ENCODE measurements around the gene GJD3.
"Not testable (repeated sequence)": the region's sequence is repeated elsewhere in the genome, so short reads cannot be mapped to it uniquely, and the experiment has no call there.

GJD3 gene

GRCh38 chr17:40364121-40364861, at the start of gene GJD3:
GJD3 (minus strand) TSS chr17:40364737; CDS start chr17:40363815, 922 bp downstream.
- no peak for DNase-seq (ENCODE audit: extremely low read depth in 1 of 2, low read depth in 1 of 2)

- DNase-seq (ENCODE audit: extremely low read depth in 1 of 2, low read depth in 1 of 2) = not testable (repeated sequence)
Observed at GRCh38 chr17:40414312-40414711, 49.8 kb upstream of the GJD3 start.

GRCh38 chr17:40412880-40413279, 48.3 kb upstream of the GJD3 start:
- no peak for DNase-seq (ENCODE audit: extremely low read depth in 1 of 2, low read depth in 1 of 2)

- DNase-seq (ENCODE audit: extremely low read depth in 1 of 2, low read depth in 1 of 2) = no peak
Observed at GRCh38 chr17:40411821-40412220, 47.3 kb upstream of the GJD3 start.

GRCh38 chr17:40410082-40410481, 45.5 kb upstream of the GJD3 start:
- no peak for DNase-seq (ENCODE audit: extremely low read depth in 1 of 2, low read depth in 1 of 2)

DNA sequence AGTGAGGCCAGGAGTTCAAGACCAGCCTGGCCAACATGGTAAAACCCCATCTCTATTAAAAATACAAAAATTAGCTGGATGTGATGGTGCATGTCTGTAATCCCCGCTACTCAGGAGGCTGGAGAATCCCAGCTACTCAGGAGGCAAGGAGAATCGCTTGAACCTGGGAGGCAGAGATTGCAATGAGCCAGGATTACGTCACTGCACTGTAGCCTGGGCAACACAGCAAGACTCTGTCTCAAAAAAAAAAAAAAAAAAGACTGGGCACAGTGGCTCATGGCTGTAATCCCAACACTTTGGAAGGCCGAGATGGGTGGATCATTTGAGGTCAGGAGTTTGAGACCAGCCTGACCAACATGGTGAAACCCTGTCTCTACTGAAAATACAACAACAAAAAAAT, 45.0 kb upstream of the GJD3 start:
- not testable (repeated sequence) for DNase-seq (ENCODE audit: extremely low read depth in 1 of 2, low read depth in 1 of 2)

- DNase-seq (ENCODE audit: extremely low read depth in 1 of 2, low read depth in 1 of 2) = no peak
Observed at GRCh38 chr17:40407460-40407859, 42.9 kb upstream of the GJD3 start.

GRCh38 chr17:40404003-40404402, 39.5 kb upstream of the GJD3 start:
- no peak for DNase-seq (ENCODE audit: extremely low read depth in 1 of 2, low read depth in 1 of 2)

DNA sequence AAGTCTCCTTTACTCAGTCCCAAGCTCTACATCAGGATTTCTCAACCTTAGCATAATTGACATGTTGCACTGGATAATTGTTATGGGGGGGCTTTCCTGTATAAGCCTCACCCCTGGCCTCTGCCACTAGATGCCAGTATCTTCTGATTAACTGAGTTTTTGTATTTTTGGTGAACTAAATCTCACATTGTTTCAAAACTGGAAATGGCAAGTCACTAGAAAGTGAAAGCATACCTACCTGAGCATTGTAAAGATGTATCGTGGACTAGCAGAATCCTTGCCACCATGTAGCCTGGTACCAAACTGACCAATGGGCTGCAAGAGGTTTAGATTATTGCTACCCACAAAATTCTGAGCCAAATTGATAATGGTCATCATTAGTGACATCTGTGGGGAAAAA, 38.1 kb upstream of the GJD3 start:
- DNase-seq (ENCODE audit: extremely low read depth in 1 of 2, low read depth in 1 of 2) = no peak

DNA sequence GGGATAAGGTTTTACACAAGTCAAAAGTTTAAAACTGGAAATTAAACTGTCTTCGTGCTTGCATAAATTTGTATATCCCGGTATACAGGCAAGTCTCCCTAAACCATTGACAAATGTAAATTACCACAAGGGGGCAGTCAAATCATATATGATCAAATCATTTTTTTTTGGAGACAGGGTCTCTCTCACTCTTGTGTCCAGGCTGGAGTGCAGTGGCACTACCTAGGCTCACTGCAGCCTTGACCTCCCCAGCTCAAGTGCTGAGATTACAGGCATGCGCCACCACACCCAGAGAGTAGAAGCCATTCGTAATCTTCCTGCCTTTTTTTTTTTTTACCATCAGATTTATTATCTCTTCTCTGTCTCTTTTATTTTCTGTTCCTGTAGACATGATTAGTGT, 34.6 kb upstream of the GJD3 start:
- no peak for DNase-seq (ENCODE audit: extremely low read depth in 1 of 2, low read depth in 1 of 2)

DNA sequence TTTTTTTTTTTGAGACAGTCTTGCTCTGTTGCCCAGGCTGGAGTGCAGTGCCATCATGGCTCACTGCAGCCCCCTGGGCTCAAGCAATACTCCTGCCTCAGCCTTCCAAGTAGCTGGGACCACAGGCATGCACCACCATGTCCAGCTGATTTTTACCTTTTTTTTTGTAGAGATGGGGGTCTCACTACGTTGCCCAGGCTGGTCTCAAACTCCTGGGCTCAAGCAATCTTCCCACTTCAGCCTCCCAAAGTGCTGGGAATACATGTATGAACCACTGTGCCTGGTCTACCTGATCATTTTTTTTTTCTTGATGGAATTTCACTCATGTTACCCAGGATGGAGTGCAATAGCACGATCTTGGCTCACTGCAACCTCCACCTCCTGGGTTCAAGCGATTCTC, 22.0 kb upstream of the GJD3 start:
- not testable (repeated sequence) for DNase-seq (ENCODE audit: extremely low read depth in 1 of 2, low read depth in 1 of 2)

DNA sequence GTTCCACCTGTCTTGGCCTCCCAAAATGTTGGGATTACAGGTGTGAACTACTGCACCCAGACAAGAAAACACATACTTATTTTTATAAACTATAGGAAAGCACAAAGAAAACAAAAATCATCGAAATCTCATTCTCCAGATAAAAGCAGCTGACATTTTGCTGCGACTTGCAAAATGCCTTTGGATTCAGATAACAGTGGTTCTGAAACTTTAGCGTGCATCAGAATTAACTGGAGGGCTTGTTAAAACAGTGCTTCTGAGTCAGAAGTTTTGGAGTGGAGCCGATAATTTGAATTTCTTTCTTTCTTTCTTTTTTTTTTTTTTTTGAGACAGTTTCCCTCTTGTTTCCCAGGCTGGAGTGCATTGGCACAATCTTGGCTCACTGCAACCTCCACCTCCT, 17.7 kb upstream of the GJD3 start:
- no peak for DNase-seq (ENCODE audit: extremely low read depth in 1 of 2, low read depth in 1 of 2)

- DNase-seq (ENCODE audit: extremely low read depth in 1 of 2, low read depth in 1 of 2) = no peak
Observed at GRCh38 chr17:40378966-40379365, 14.4 kb upstream of the GJD3 start.

DNA sequence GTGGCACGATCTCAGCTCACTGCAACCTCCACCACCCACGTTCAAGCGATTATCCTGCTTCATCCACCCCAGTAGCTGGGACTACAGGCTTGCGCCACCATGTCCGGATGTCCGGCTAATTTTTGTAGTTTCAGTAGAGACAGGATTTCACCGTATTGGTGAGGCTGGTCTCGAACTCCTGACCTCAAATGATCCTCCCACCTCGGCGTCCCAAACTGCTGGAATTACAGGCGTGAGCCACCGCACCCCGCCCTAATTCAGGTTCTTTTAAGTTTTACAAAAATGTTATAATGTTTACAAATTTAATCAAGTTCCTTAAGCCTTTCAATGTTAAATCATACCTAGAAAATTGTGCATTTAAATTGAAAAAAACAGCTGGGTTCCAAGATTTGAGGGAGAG, 13.3 kb upstream of the GJD3 start:
- DNase-seq (ENCODE audit: extremely low read depth in 1 of 2, low read depth in 1 of 2) = no peak

DNA sequence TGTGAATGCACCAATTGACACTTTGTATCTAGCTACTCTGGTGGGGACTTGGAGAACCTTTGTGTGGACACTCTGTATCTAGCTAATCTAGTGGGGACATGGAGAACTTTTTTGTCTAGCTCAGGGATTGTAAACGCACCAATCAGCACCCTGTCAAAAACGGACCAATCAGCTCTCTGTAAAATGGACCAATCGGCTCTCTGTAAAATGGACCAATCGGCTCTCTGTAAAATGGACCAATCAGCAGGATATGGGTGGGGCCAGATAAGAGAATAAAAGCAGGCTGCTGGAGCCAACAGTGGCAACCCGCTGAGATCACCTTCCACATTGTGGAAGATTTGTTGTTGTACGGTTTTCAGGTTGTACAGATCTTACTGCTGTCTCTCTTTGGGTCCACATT, 12.0 kb upstream of the GJD3 start:
- not testable (repeated sequence) for DNase-seq (ENCODE audit: extremely low read depth in 1 of 2, low read depth in 1 of 2)

DNA sequence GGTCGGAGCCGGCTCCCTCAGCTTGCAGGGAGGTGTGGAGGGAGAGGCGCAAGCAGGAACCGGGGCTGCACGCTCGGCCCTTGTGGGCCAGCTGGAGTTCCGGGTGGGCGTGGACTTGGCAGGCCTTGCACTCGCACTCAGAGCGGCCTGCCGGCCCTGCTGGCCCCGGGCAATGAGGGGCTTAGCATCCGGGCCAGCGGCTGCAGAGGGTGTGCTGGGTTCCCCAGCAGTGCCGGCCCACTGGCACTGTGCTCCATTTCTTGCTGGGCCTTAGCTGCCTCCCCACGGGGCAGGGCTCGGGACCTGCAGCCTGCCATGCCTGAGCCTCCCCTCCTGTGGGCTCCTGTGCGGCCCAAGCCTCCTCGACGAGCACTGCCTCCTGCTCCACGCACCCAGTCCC, 11.2 kb upstream of the GJD3 start:
- not testable (repeated sequence) for DNase-seq (ENCODE audit: extremely low read depth in 1 of 2, low read depth in 1 of 2)

DNA sequence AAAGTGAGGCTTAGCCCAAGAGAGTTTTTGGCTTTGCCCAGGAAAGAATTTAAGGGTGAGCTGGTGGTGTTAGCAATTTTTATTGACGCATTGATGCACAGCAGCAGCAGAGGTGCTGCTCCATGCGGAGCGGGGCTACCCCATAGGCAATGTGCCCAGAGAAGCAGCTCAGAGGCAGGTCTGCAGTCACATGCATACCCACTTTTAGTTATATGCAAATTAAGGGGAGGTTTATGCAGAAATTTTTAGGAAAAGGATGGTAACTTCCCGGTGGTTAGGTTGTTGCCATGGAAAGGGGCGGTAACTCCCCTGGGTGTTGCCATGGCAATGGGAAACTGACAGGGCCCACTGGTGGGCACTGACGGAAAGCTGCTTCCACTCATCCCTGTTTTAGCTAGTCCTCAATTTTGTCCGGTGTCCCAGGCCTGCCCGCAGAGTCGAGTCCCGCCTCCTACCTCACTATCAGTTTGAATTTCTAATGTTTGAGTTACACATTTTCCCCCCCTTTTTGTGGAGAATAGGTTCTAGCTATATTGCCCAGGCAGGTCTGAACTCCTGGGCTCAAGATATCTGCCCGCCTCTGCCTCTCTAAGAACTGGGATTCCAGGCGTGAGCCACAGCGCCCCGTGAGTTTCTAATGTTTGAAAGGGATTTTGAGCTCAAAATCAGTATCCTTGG, 10.4 kb upstream of the GJD3 start:
- DNase-seq (ENCODE audit: extremely low read depth in 1 of 2, low read depth in 1 of 2) = no peak

DNA sequence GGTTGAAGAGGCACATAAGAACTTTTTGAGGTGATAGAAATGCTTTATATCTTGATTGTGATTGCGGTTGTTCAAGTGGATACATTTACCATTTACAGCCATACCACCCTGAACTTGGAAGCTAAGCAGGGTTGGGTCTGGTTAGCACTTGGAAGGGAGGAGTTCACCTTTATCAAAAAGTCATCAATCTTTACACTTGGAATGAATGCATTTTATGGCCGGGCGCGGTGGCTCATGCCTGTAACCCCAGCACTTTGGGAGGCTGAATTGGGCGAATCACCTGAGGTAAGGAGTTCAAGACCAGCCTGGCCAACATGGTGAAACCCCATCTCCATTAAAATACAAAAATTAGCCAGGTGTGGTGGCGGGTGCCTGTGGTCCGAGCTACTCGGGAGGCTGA, 9.5 kb upstream of the GJD3 start:
- no peak for DNase-seq (ENCODE audit: extremely low read depth in 1 of 2, low read depth in 1 of 2)

GRCh38 chr17:40373324-40373723, 8.8 kb upstream of the GJD3 start:
- no peak for DNase-seq (ENCODE audit: extremely low read depth in 1 of 2, low read depth in 1 of 2)

DNA sequence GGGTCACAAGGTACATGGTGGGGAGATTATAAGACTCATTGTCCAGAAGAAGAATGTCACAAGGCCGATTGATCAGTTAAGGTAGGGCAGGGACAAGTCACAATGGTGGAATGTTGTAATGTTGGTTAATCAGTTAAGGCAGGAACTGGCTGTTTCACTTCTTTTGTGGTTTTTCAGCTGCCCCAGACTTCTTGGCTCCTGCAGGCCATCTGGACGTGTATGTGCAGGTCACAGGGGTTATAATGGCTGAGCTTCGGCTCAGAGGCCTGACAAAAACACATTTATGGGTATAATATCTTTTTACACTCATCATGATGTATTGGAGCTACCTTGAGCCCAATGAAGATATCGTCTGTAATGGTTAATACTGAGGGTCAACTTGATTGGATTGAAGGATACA, 8.1 kb upstream of the GJD3 start:
- DNase-seq (ENCODE audit: extremely low read depth in 1 of 2, low read depth in 1 of 2) = not testable (repeated sequence)

- DNase-seq (ENCODE audit: extremely low read depth in 1 of 2, low read depth in 1 of 2) = no peak
Observed at GRCh38 chr17:40372031-40372430, 7.5 kb upstream of the GJD3 start.

DNA sequence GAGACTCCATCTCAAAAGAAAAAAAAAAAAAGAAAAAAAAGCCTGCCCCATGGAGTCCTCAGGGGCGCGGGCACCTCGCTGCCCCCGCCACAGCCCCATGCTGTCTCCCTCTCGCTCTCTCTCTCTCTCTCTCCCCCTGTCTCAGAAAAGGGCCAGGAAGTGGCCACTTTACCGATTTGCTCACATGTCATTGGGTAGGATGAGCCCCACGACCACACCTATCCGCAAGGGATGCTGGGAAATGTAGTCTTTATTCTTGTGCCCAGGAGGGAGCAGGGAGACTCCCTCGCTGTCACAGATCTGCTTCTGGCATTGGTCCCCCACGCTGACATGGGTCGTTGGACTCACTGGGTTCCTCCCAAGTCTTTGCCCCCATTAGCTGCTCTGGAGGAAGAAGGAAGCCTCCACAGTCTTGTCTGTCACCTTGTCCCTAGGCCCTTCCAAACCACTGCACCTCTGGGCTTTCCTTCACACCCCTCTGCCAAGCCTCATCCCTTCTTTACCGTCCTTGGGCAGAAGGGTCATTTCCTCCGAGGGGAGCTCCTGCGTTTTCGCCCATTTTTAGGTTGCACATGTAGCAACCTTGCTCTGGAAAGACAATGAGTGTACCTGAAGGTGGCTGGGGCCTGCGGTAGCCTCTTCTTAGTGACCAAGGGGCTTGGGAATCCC, 6.9 kb upstream of the GJD3 start:
- DNase-seq (ENCODE audit: extremely low read depth in 1 of 2, low read depth in 1 of 2) = peak in 1 of 2 donors; percentile 44
